Panc1 (cell line): ENCODE measurements around the gene RNF19B.

Source experiments
- POLR2AphosphoS5 ChIP-seq: IDR thresholded peaks from 2 replicates; pipeline ENCODE4 v1.6.1; 2012; ENCODE audit warnings: mild to moderate bottlenecking, low read depth, low read length, moderate library complexity
- TF ChIP-seq, protein P1 (sequence below), 2 experiments: IDR thresholded peaks; 2 replicates each; pipeline ENCODE4 v1.6.1; 2011 to 2012; ENCODE audit warnings: low read depth in 2 of 2, control low read depth in 1 of 2, low read length in 1 of 2, mild to moderate bottlenecking in 1 of 2, moderate library complexity in 1 of 2; ENCODE audit not compliant: insufficient read depth in 1 of 2

DNA sequence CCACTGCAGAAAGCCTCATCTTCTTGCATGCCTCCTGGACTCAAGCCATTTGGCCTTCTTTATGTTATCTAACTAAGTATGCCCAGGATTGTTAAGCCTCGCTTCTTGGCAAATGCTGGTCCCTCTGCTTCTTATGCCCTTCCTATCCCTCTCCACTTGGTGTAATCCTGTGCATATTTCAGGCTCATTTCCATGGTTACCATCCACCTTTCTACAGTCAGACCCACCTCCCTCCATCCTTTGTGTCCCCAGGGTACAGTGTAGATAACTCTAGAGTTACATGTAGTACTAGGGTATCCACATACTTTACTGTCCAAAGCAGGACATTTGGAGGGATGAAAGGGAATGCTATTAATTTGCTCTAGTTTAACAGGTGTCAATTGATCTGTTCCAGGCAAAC, 6.5 kb upstream of the RNF19B start:
- TF ChIP-seq POLR2AphosphoS5: no peak
- TF ChIP-seq, protein P1, sequence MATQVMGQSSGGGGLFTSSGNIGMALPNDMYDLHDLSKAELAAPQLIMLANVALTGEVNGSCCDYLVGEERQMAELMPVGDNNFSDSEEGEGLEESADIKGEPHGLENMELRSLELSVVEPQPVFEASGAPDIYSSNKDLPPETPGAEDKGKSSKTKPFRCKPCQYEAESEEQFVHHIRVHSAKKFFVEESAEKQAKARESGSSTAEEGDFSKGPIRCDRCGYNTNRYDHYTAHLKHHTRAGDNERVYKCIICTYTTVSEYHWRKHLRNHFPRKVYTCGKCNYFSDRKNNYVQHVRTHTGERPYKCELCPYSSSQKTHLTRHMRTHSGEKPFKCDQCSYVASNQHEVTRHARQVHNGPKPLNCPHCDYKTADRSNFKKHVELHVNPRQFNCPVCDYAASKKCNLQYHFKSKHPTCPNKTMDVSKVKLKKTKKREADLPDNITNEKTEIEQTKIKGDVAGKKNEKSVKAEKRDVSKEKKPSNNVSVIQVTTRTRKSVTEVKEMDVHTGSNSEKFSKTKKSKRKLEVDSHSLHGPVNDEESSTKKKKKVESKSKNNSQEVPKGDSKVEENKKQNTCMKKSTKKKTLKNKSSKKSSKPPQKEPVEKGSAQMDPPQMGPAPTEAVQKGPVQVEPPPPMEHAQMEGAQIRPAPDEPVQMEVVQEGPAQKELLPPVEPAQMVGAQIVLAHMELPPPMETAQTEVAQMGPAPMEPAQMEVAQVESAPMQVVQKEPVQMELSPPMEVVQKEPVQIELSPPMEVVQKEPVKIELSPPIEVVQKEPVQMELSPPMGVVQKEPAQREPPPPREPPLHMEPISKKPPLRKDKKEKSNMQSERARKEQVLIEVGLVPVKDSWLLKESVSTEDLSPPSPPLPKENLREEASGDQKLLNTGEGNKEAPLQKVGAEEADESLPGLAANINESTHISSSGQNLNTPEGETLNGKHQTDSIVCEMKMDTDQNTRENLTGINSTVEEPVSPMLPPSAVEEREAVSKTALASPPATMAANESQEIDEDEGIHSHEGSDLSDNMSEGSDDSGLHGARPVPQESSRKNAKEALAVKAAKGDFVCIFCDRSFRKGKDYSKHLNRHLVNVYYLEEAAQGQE (IDR thresholded peaks at IDR 0.05; ENCODE audit: insufficient read depth in 1 of 2, low read depth in 2 of 2, low read length in 1 of 2): no peak
